ENCODE measurements around the gene PHACTR2. TPM values are rescaled to one million over a fixed set of nuclear protein-coding genes. Genes with fewer than 3 reads are reported as not detected.
"Not testable (repeated sequence)": the region's sequence is repeated elsewhere in the genome, so short reads cannot be mapped to it uniquely, and the experiment has no call there.

Gene PHACTR2
- total RNA-seq, 2 donors from 2014 or later, result 24.3 to 30.6 TPM

DNA sequence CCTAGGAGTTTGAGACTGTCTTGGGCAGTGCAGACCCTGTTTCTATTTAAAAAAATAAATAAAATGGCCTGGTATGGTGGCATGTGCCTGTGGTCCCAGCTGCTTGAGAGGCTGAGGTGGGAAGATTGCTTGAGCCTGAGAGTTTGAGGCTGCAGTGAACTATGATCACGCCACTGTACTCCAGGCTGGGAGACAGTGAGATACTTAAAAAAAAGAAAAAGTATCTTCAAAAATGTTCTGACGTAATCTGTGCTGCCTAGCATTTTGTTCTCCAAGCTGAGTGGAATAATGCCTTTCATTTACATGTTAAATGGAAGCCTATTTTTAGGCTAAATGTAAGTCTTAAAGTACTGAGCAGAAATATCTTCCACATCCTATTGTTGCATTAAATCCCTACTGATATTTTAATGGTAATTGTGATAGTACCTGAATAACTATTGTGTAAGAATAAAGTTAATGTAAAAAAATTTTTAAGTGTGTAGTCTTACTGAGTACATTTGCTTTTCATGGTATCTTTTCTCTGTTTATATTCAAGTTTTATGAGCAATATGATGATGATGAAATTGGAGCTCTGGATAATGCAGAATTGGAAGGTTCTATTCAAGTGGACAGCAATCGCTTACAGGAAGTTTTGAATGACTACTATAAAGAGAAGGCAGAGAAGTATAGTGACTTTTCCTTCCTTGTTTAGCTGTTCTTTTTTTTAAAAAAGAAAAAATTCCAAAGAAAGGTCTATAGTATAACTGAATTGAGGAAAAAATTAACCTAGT, 182.3 kb downstream of the PHACTR2 start:
- DNase-seq (no peak), ATAC-seq (replicated peaks in 1 of 2) (no peak)
- H3K27me3 Mint-ChIP-seq (ENCODE audit: low read depth), result no peaks in the 10 kb centered on the region
- no peak overlapping the region for H3K4me3 Mint-ChIP-seq
- peaks cover 9% of the 10 kb centered on the region for H3K4me1 Mint-ChIP-seq (ENCODE audit: low read depth)
- H3K36me3 Mint-ChIP-seq (ENCODE audit: insufficient read depth in 2 of 2), result peaks cover 27 to 59% of the 10 kb centered on the region in 2 donors
- H3K9me3 Mint-ChIP-seq, result peaks cover 0 to 3% of the 10 kb centered on the region in 2 donors
- H3K27ac Mint-ChIP-seq, result peak overlapping the region; percentile 19

- DNase-seq (no peak), ATAC-seq (replicated peaks in 1 of 2) (no peak)
- Mint-ChIP-seq H3K9me3 (peaks cover 0 to 8% of the 10 kb centered on the region in 2 donors), H3K27me3 (ENCODE audit: low read depth) (no peaks in the 10 kb centered on the region), H3K27ac (no peak overlapping the region), H3K36me3 (ENCODE audit: insufficient read depth in 2 of 2) (peaks cover 12 to 37% of the 10 kb centered on the region in 2 donors), H3K4me1 (ENCODE audit: low read depth) (no peaks in the 10 kb centered on the region), H3K4me3 (no peak overlapping the region)
These were observed 186.0 kb downstream of the PHACTR2 start for GRCh38 chr6:143863771-143864170.

- Mint-ChIP-seq H3K27me3 (ENCODE audit: low read depth) (no peaks in the 10 kb centered on the region), H3K4me3 (no peak within 1 kb of the TSS), H3K36me3 (ENCODE audit: insufficient read depth in 2 of 2) (peaks cover 12 to 35% of the 10 kb centered on the region in 2 donors), H3K27ac (no peak within 1 kb of the TSS), H3K9me3 (peaks cover 0 to 8% of the 10 kb centered on the region in 2 donors), H3K4me1 (ENCODE audit: low read depth) (no peaks in the 10 kb centered on the region)
- DNase-seq, result no peak
- ATAC-seq (replicated peaks in 1 of 2), result no peak
These were observed 186.5 kb downstream of the PHACTR2 start, which contains the start of gene ZC2HC1B for GRCh38 chr6:143864234-143864633. ZC2HC1B (plus strand) TSS chr6:143864474; CDS start chr6:143864540, 66 bp downstream.

DNA sequence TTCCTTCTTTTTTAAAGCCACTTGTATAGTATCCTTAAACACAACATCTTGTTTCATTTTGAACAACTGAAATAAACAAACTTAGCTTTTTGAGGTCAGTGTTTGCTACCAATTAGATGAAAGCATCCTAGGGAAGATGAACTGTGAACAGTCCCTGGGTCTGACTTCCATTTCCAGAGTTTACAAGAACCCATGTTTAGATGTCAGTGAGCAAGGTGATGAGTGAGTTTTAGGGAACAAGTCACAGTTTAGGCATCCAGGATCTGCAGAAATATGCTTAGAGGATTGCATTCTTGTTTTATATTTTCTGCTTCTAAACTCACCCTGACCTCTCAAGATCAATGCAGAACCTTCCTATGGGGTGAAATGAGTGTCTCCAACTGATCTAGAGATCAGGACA, 189.5 kb downstream of the PHACTR2 start:
- no peak for DNase-seq
- peaks cover 11 to 22% of the 10 kb centered on the region in 2 donors for H3K36me3 Mint-ChIP-seq (ENCODE audit: insufficient read depth in 2 of 2)
- peaks cover 0 to 11% of the 10 kb centered on the region in 2 donors for H3K9me3 Mint-ChIP-seq
- no peak overlapping the region for H3K27ac Mint-ChIP-seq
- ATAC-seq (replicated peaks in 1 of 2), result no peak
- no peaks in the 10 kb centered on the region for H3K4me1 Mint-ChIP-seq (ENCODE audit: low read depth)
- no peak overlapping the region for H3K4me3 Mint-ChIP-seq
- no peaks in the 10 kb centered on the region for H3K27me3 Mint-ChIP-seq (ENCODE audit: low read depth)

- H3K27ac Mint-ChIP-seq; H3K27me3 Mint-ChIP-seq (ENCODE audit: low read depth); H3K4me1 Mint-ChIP-seq (ENCODE audit: low read depth); ATAC-seq (replicated peaks in 1 of 2); DNase-seq; H3K4me3 Mint-ChIP-seq: not testable (repeated sequence)
- H3K9me3 Mint-ChIP-seq, result peaks cover 0 to 11% of the 10 kb centered on the region in 2 donors
- peaks cover 6 to 18% of the 10 kb centered on the region in 2 donors for H3K36me3 Mint-ChIP-seq (ENCODE audit: insufficient read depth in 2 of 2)
These were observed 191.0 kb downstream of the PHACTR2 start for GRCh38 chr6:143868808-143869207.

- H3K4me3 Mint-ChIP-seq; H3K27ac Mint-ChIP-seq; DNase-seq; H3K27me3 Mint-ChIP-seq (ENCODE audit: low read depth); H3K4me1 Mint-ChIP-seq (ENCODE audit: low read depth); ATAC-seq (replicated peaks in 1 of 2): not testable (repeated sequence)
- Mint-ChIP-seq H3K9me3 (peaks cover 2 to 23% of the 10 kb centered on the region in 2 donors), H3K36me3 (ENCODE audit: insufficient read depth in 2 of 2) (peaks cover 9 to 20% of the 10 kb centered on the region in 2 donors)
These were observed 193.5 kb downstream of the PHACTR2 start for GRCh38 chr6:143871202-143871730.

- Mint-ChIP-seq H3K36me3 (ENCODE audit: insufficient read depth in 2 of 2) (peaks cover 9 to 22% of the 10 kb centered on the region in 2 donors), H3K9me3 (peaks cover 2 to 25% of the 10 kb centered on the region in 2 donors), H3K27me3 (ENCODE audit: low read depth) (no peaks in the 10 kb centered on the region), H3K27ac (no peak overlapping the region), H3K4me1 (ENCODE audit: low read depth) (peaks cover 7% of the 10 kb centered on the region), H3K4me3 (no peak overlapping the region)
- DNase-seq (peak in 1 of 2 donors; percentile 7), ATAC-seq (replicated peaks in 1 of 2) (peak; percentile 91 to 98)
These were observed 194.4 kb downstream of the PHACTR2 start for GRCh38 chr6:143872201-143872600.

- Mint-ChIP-seq H3K9me3 (peaks cover 2 to 22% of the 10 kb centered on the region in 2 donors), H3K36me3 (ENCODE audit: insufficient read depth in 2 of 2) (peaks cover 9 to 24% of the 10 kb centered on the region in 2 donors), H3K4me1 (ENCODE audit: low read depth) (peaks cover 18% of the 10 kb centered on the region)
- not testable (repeated sequence) for H3K4me3 Mint-ChIP-seq; DNase-seq; H3K27me3 Mint-ChIP-seq (ENCODE audit: low read depth); ATAC-seq (replicated peaks in 1 of 2); H3K27ac Mint-ChIP-seq
These were observed 195.8 kb downstream of the PHACTR2 start for GRCh38 chr6:143873600-143873999.

DNA sequence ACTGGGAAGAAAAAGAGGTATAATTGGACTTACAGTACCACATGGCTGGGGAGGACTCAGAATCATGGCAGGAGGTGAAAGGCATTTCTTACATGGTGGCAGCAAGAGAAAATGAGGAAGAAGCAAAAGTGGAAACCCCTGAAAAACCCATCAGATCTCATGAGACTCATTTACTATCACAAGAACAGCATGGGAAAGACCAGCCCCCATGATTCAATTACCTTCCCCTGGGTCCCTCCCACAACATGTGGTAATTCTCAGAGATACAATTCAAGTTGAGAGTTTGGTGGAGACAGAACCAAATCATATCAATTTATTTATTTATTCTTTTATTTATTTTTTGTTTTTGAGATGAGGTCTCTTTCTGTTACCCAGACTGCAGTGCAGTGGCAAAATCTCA, 196.7 kb downstream of the PHACTR2 start:
- H3K4me3 Mint-ChIP-seq; H3K27ac Mint-ChIP-seq; DNase-seq; H3K27me3 Mint-ChIP-seq (ENCODE audit: low read depth); ATAC-seq (replicated peaks in 1 of 2): not testable (repeated sequence)
- Mint-ChIP-seq H3K9me3 (peaks cover 4 to 21% of the 10 kb centered on the region in 2 donors), H3K36me3 (ENCODE audit: insufficient read depth in 2 of 2) (peaks cover 12 to 24% of the 10 kb centered on the region in 2 donors), H3K4me1 (ENCODE audit: low read depth) (peaks cover 18% of the 10 kb centered on the region)

DNA sequence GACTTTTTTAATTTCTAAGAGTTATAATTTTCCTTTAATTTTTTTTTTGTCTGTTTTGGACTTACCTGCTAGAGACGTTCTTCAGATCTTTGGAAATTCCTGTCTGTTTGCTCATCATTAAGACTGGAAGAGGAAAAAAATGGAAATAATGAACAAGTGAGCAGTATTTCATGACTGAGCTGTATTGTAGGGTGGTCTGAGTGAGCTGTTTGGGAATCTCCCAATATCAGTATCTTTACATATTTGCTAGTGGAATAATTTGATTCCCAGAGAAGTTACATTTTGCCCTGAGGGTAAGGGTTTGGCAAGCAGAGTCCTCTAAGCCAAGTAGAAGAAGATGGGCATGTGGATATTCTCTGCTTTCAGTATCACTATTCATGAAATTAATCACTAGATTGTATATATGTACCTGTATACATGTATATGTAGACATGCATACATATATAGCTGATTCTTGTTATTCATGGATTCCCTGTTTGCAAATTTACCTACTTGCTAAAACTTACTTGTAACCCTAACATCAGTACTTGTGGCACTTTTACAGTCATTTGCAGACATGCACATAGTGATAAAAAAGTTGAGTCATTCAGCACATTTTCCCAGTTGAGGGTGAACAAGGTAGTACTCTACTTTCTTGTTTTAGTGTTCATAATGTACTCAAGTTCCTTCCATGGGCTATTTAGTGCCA, 200.0 kb downstream of the PHACTR2 start:
- H3K9me3 Mint-ChIP-seq, result peaks cover 4 to 18% of the 10 kb centered on the region in 2 donors
- H3K4me1 Mint-ChIP-seq (ENCODE audit: low read depth), result peaks cover 14% of the 10 kb centered on the region
- H3K36me3 Mint-ChIP-seq (ENCODE audit: insufficient read depth in 2 of 2), result peaks cover 12 to 23% of the 10 kb centered on the region in 2 donors
- no peaks in the 10 kb centered on the region for H3K27me3 Mint-ChIP-seq (ENCODE audit: low read depth)
- DNase-seq, result no peak
- no peak overlapping the region for H3K27ac Mint-ChIP-seq
- peak; percentile 88 to 93 for ATAC-seq (replicated peaks in 1 of 2)
- no peak overlapping the region for H3K4me3 Mint-ChIP-seq

GRCh38 chr6:143878272-143878760, 200.6 kb downstream of the PHACTR2 start:
- DNase-seq, result no peak
- H3K27ac Mint-ChIP-seq, result no peak overlapping the region
- peaks cover 11% of the 10 kb centered on the region for H3K4me1 Mint-ChIP-seq (ENCODE audit: low read depth)
- peaks cover 12 to 22% of the 10 kb centered on the region in 2 donors for H3K36me3 Mint-ChIP-seq (ENCODE audit: insufficient read depth in 2 of 2)
- ATAC-seq (replicated peaks in 1 of 2), result no peak
- H3K27me3 Mint-ChIP-seq (ENCODE audit: low read depth), result no peaks in the 10 kb centered on the region
- no peak overlapping the region for H3K4me3 Mint-ChIP-seq
- H3K9me3 Mint-ChIP-seq, result peaks cover 4 to 18% of the 10 kb centered on the region in 2 donors

DNA sequence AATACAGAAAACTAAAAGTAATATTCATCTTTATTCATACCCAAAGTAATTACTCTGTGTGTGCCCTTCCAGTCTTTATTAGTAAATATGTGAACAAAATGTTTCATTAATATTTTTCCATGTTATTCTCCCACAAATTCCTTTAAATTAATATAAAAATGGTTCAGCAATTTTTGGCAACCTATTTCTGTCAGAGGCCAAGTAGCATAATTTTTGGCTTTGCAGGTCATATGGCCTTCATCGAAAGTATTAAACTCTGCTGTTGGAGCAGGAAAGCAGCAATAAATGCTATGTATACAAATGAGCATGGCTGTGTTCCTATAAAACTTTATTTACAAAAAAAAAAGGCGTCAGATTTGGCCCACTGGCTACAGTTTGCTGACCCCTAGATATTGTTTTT, 202.6 kb downstream of the PHACTR2 start:
- peaks cover 9 to 12% of the 10 kb centered on the region in 2 donors for H3K36me3 Mint-ChIP-seq (ENCODE audit: insufficient read depth in 2 of 2)
- H3K4me3 Mint-ChIP-seq, result no peak overlapping the region
- ATAC-seq (replicated peaks in 1 of 2) (no peak), DNase-seq (no peak)
- no peak overlapping the region for H3K27ac Mint-ChIP-seq
- H3K27me3 Mint-ChIP-seq (ENCODE audit: low read depth), result no peaks in the 10 kb centered on the region
- H3K9me3 Mint-ChIP-seq, result peaks cover 3 to 9% of the 10 kb centered on the region in 2 donors
- H3K4me1 Mint-ChIP-seq (ENCODE audit: low read depth), result peaks cover 11% of the 10 kb centered on the region
